ENCODE data around the gene PTPN14. TPM values are rescaled to one million over a fixed set of nuclear protein-coding genes. Genes with fewer than 3 reads are reported as not detected.

Gene PTPN14
- polyA plus RNA-seq, 3 donors from 2014 or later: 0.04 TPM; not detected in 2

DNA sequence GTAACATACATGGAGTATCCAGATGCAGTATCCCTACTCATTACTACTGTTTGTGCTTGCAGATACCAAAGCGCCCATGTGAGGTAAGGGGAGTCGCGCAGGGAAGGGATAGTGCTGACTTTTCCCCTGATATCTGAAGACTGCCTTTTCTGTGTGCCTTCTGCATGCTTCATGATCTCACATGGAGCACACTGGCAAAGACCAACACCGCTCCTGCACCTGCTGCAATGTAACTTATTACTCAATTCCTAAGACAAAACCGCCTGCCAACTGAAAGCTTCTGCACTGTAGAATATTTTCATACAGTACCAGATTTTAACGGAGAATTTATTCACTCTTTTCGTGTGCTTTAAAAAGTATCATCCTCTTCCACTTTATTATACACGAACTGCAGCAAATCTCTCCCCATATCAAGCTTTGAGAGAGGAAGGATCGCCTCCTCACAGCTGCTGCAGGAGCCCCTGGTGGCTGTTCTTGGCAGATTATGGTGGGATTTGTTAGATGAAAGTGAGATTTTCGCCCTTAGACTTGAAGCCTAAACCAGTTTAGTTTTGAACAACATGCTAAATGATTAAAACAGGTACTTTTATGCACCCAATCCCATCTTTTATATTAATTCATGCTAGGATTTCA is 99.1 kb downstream of the PTPN14 start:
- no peak overlapping the region for H3K4me3 Mint-ChIP-seq
- peaks cover 0 to 16% (median 2%) of the 10 kb centered on the region in 3 donors for H3K27me3 Mint-ChIP-seq (ENCODE audit: low read depth in 3 of 3)
- no peak for DNase-seq
- no peak overlapping the region for H3K27ac Mint-ChIP-seq
- H3K4me1 Mint-ChIP-seq: peaks cover 0 to 10% of the 10 kb centered on the region in 2 donors
- no peaks in the 10 kb centered on the region for H3K36me3 Mint-ChIP-seq
- H3K9me3 Mint-ChIP-seq: no peaks in the 10 kb centered on the region

DNA sequence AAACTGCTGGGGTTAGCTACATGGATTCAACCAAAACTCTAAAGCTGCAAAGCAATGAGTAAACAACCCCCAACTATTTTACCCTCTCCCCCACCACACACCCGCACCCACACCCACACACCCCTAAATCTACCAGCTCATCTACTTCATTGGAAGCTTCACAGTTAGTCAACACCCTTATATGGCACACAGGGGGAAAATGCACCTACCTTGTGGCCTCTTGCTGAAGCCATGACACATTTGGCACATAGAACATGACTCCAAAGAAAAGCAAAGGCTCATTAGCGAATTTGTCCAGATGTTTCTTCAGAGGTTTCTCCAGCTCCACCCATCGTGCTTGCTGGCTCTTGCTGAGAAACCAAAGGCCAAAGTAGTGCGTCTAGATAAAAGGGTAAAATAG is 99.8 kb downstream of the PTPN14 start:
- Mint-ChIP-seq H3K4me1 (peaks cover 0 to 10% of the 10 kb centered on the region in 2 donors), H3K4me3 (no peak overlapping the region), H3K9me3 (no peaks in the 10 kb centered on the region), H3K36me3 (no peaks in the 10 kb centered on the region), H3K27ac (no peak overlapping the region), H3K27me3 (ENCODE audit: low read depth in 3 of 3) (peaks cover 0 to 16% (median 2%) of the 10 kb centered on the region in 3 donors)
- no peak for DNase-seq

DNA sequence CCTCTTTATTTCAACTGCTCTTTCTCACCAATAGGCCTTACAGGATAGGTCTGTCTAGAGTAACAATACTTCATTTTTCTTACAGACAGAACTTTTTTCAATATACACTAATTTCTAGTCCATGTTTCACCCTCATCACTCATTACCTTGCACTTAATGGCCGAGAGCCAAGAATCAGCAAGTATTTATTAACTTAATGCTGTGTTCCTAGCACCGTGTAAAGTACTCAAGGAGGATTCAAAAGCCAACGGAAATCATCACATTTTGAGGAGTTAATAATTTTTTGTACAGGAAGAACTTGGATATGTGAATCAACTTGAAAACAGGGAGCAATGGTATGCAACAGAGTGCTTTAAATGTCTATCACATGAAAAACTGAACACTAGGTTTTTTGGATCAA is 102.0 kb downstream of the PTPN14 start:
- DNase-seq: no peak
- Mint-ChIP-seq H3K36me3 (no peaks in the 10 kb centered on the region), H3K27ac (no peak overlapping the region), H3K9me3 (no peaks in the 10 kb centered on the region), H3K27me3 (ENCODE audit: low read depth in 3 of 3) (peaks cover 0 to 13% (median 2%) of the 10 kb centered on the region in 3 donors), H3K4me3 (no peak overlapping the region), H3K4me1 (no peaks in the 10 kb centered on the region)

DNA sequence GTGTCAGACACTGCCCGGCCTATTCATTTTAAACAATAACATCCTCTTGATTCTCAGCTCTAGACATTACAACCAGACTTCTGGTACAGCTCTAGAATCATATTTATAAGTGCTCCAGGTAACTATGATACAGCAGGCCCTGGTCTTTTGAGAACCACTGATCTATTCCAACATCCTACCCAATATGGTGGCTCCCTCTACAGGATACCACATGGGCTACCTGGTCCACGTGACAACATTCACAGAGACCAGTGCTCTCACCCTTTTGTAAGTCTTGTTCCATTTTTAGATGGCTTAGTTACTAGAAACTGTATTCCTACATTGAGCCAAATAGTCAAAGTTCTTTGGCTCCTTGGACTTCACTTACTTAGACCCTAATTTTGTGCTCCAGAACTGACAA is 102.9 kb downstream of the PTPN14 start:
- H3K9me3 Mint-ChIP-seq: no peaks in the 10 kb centered on the region
- no peaks in the 10 kb centered on the region for H3K4me1 Mint-ChIP-seq
- no peak for DNase-seq
- H3K27me3 Mint-ChIP-seq (ENCODE audit: low read depth in 3 of 3): peaks cover 0 to 12% (median 2%) of the 10 kb centered on the region in 3 donors
- no peak overlapping the region for H3K27ac Mint-ChIP-seq
- no peaks in the 10 kb centered on the region for H3K36me3 Mint-ChIP-seq
- H3K4me3 Mint-ChIP-seq: no peak overlapping the region

DNA sequence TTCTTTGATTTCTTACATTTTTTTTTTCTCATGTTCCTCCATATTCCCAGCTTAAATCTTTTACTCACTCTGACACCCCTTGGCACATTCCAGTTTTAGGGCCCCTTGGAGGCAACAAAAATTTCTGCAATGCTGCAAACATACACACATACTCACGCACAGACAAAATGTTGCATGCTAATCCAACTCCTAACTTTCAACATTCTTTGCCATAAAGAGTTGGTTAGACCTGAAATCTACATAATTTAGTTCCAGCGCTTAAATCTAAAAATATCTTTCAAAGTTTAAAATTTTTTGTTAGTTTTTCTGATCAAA is 103.9 kb downstream of the PTPN14 start:
- no peaks in the 10 kb centered on the region for H3K4me1 Mint-ChIP-seq
- no peaks in the 10 kb centered on the region for H3K36me3 Mint-ChIP-seq
- no peak overlapping the region for H3K4me3 Mint-ChIP-seq
- no peak overlapping the region for H3K27ac Mint-ChIP-seq
- H3K27me3 Mint-ChIP-seq (ENCODE audit: low read depth in 3 of 3): peaks cover 2 to 11% (median 2%) of the 10 kb centered on the region in 3 donors
- no peak for DNase-seq
- H3K9me3 Mint-ChIP-seq: no peaks in the 10 kb centered on the region

DNA sequence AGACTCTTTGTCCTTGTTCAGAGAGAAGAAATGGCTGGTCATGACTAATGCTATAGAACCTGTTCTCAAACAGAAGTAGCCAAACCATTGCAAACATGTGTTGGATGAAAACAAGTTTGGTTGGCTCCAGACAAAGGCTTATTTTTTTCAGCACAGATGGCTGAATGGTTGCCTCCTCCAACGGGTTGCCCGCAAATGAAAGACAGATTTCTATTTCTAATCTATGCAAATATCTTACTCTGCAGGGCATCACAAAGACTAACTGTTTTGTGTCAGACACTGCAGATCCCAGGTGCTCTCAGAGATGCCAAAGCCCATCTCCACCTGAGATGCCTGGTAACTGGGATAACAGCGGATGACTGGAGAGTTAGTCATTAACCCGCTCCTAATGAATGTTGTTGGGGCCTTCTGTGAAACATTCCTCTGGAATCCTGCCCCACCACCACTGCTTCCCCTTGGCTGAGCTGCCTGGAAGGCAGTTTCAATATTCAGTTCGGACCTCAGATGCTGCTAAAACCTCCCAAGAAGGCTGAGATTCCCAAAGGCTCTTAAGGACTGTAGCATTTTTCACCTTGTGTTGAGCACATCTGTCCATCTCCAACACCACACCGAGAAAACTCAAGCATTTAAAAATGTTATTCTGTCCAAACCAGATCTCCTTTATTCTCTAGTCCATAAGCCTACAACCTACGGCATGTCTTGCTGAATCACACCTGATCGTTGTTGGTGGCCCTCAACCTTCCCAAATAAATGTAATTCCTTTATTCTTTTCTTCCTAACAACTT is 104.4 kb downstream of the PTPN14 start:
- no peak for DNase-seq
- Mint-ChIP-seq H3K27ac (no peak overlapping the region), H3K4me3 (no peak overlapping the region), H3K36me3 (no peaks in the 10 kb centered on the region), H3K9me3 (no peaks in the 10 kb centered on the region), H3K4me1 (no peaks in the 10 kb centered on the region), H3K27me3 (ENCODE audit: low read depth in 3 of 3) (peaks cover 2 to 11% (median 2%) of the 10 kb centered on the region in 3 donors)

DNA sequence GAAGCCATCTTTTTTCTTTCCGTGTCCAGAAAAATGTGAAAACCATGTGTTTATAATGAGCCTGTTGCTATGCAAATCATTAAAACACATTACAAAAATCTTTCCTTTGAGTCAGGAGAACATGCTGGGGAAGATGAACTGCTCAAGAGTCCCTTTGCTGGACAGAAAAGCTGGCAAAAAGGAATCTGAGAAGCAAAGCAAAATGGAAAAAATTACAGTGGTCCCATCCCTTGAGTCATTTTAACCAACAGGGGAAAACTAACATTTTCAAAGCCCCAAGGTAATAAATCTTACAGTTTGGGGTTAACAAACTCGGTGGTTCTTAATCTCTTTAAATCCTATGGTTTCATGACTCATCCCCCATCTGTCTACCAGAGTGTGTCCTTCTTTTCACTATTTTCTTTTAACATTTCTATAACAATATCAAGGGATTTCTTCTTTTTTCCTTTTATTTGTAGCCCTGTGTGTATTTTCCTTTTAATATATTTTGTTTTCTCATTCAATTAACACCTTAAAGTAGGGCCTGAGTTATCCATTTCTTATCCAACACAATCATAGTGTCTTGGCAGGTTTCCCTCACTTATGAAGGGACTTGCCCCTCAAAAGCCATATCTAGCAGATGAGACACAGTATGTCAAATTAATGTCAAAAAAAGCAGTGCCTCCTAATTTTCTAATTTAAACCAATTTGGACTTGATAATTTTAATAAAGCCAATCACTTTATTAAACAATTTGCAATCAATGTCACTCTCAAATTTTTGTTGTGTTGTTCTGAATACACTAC is 105.4 kb downstream of the PTPN14 start:
- no peak overlapping the region for H3K4me3 Mint-ChIP-seq
- H3K27ac Mint-ChIP-seq: no peak overlapping the region

DNA sequence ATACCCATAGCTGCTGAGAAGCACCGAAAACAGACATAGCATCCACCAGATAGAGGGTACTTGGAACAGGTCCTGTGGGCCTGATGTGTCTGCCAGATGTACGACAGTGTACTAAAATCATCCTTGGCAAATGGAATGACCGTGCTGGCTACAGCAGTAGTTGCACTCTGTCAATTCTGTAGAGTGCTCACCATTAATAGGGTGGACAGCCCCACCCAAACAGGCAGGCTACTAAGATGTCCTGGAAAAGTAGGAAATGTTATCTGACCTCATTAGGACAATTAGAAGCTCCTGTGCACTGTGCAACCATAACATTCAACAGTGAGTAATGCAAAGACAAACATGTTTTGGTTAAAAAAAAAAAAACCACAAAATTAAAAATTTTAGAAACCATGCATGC is 106.2 kb downstream of the PTPN14 start:
- Mint-ChIP-seq H3K9me3 (no peaks in the 10 kb centered on the region), H3K4me3 (no peak overlapping the region), H3K27me3 (ENCODE audit: low read depth in 3 of 3) (peaks cover 2 to 11% (median 2%) of the 10 kb centered on the region in 3 donors), H3K36me3 (no peaks in the 10 kb centered on the region), H3K27ac (no peak overlapping the region), H3K4me1 (peaks cover 9 to 17% of the 10 kb centered on the region in 2 donors)
- DNase-seq: no peak

More for the DNA sequence above, 105.4 kb downstream of the PTPN14 start:
- Mint-ChIP-seq H3K9me3 (no peaks in the 10 kb centered on the region), H3K27me3 (ENCODE audit: low read depth in 3 of 3) (peaks cover 2 to 11% (median 2%) of the 10 kb centered on the region in 3 donors), H3K4me1 (peaks cover 6 to 9% of the 10 kb centered on the region in 2 donors), H3K36me3 (no peaks in the 10 kb centered on the region)
- DNase-seq: no peak

DNA sequence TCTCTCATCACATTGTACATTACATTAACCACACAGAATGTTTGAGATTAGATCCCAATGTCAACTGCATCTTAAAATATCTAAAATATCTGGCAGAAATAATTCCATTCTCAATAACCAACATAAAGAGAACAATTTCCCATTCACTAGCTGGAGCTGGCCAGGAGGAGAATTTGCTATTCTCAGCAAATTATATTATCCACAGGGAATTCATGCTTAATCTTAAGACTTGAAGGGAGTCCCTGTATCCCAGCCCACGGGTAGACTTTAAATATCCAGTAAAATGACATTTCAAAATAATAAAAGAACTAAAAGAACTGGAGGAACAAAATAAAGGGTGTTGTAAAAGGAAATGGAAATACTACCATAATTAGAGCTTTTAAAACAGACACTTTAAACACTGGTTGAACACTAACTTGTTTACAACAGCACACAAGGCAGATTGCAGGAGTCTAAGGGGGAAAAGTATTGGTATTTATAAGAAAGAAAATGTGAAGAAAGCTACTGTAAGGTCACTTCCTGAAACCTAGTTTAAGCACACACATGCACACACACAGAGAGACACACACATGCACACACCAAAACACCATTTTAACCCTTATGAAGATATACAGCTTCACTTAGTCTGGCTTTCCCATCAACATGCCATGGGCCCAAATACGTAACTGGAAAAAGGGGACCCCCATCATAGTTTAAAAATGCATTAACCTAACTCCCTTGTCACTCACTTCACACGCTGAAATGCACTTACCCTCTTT is 107.0 kb downstream of the PTPN14 start:
- Mint-ChIP-seq H3K4me1 (peaks cover 18 to 24% of the 10 kb centered on the region in 2 donors), H3K9me3 (no peaks in the 10 kb centered on the region), H3K27ac (peak overlapping the region in 1 of 6 donors; percentile 29)

DNA sequence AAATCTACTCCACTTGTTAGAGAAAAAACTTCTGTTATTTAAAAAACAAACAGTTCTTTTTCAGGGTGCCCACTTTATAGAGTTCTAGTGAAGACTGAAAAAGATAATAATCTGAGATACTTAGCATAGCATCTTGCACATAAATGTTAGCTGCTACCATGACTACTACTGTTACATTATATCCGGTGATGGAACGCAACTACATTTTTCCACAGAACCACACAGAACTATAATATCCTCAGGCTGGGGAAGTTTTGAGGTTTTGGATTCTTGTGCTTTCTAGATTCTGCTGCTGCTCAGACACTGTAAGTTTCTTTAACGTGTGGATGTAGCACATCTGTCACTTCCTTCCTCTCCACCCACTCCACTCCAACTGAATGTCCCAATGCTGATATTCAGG is 110.3 kb downstream of the PTPN14 start:
- H3K9me3 Mint-ChIP-seq: no peaks in the 10 kb centered on the region
- peaks cover 0 to 10% (median 4%) of the 10 kb centered on the region in 3 donors for H3K27me3 Mint-ChIP-seq (ENCODE audit: low read depth in 3 of 3)
- peaks cover 29 to 36% of the 10 kb centered on the region in 2 donors for H3K4me1 Mint-ChIP-seq
- H3K27ac Mint-ChIP-seq: peak overlapping the region in 5 of 6 donors; percentile 20 to 71 (median 42)
- no peaks in the 10 kb centered on the region for H3K36me3 Mint-ChIP-seq
- peak overlapping the region in 1 of 5 donors; percentile 11 for H3K4me3 Mint-ChIP-seq
- peak in 2 of 3 donors; percentile 11 to 17 for DNase-seq

More for the DNA sequence above, 107.0 kb downstream of the PTPN14 start:
- H3K36me3 Mint-ChIP-seq: no peaks in the 10 kb centered on the region
- no peak for DNase-seq
- H3K4me3 Mint-ChIP-seq: no peak overlapping the region
- peaks cover 2 to 12% (median 2%) of the 10 kb centered on the region in 3 donors for H3K27me3 Mint-ChIP-seq (ENCODE audit: low read depth in 3 of 3)

DNA sequence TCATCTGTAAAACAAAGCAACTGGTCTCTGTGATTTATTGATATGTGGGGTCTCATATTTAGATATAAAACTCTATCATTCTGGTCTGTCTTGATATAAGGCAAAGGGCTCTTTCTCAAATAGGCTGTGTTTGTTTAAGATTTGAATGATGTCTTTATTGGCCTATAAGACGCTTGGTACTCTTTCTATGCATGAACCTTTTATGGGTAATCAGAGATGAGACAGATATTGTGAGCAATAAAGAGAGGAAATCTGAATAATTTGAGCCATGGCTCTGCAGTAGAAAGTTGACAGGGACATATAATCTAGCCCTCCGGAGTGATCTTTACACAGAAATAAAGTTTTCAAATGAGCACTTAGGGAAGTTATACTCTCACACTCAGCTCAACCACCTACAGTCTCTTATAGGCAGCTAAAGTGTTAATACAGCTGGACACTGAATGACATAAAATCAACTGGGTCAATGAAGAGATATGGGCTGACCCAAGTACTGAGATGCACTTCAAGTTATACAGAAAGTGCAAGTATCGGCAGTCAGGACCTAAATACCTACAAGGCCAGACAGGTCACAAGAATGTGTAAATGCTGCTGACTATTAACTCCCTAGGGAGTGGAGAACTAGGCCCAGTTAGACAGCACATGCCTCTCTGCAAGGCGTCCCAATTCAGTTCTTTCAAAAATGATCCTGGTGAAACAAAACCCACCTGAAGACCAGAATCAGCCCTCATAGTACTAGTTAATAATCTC is 111.0 kb downstream of the PTPN14 start:
- Mint-ChIP-seq H3K4me1 (peaks cover 29 to 36% of the 10 kb centered on the region in 2 donors), H3K9me3 (no peaks in the 10 kb centered on the region), H3K36me3 (no peaks in the 10 kb centered on the region), H3K27ac (peak overlapping the region in 5 of 6 donors; percentile 31 to 91 (median 68)), H3K4me3 (peak overlapping the region in 3 of 5 donors; percentile 17 to 77 (median 76)), H3K27me3 (ENCODE audit: low read depth in 3 of 3) (peaks cover 0 to 9% (median 4%) of the 10 kb centered on the region in 3 donors)
- DNase-seq: no peak

DNA sequence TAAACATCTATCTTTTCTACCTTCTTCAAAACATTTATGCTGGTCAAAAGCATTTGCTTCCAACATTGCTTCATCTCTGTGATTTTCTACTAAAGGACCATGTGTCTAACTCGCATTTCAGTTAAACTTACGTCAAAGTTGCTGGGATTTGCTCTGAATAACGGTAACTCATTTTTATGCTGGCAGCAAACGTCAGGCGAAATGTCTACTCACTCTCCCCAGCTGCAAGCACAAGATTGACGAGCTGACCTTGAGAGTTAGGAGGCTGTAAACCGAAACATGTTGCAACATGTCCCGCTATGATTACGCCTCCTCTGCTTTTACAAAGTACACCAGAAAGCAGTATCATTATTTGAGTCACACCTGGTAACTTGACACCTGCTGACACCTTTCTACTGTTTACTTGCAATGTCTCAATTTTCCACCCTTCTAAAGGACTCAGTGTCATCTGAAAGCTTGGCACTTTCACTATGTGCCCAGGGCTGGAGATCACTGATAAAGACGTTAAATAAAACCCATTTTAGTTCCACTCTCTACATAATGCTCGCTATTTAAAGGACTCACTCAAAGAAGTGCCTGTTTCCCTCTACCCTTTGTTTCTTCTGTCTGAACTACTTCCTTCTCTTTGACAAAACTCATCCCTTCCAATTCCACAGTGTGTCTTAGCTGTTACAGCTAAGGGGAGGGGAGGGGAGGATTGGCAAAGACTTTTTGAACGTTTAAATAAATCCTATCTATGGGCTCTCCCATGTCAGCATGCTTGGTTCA is 111.9 kb downstream of the PTPN14 start:
- H3K27ac Mint-ChIP-seq: peak overlapping the region in 5 of 6 donors; percentile 22 to 91 (median 68)
- H3K36me3 Mint-ChIP-seq: no peaks in the 10 kb centered on the region
- H3K4me3 Mint-ChIP-seq: peak overlapping the region; percentile 50 to 77 (median 58)
- H3K4me1 Mint-ChIP-seq: peaks cover 29 to 36% of the 10 kb centered on the region in 2 donors
- DNase-seq: peak; percentile 13 to 27 (median 17)
- H3K27me3 Mint-ChIP-seq (ENCODE audit: low read depth in 3 of 3): peaks cover 0 to 9% (median 4%) of the 10 kb centered on the region in 3 donors
- H3K9me3 Mint-ChIP-seq: no peaks in the 10 kb centered on the region
